K562 (cell line): Measurements from ENCODE around the gene GPER1. TPM values are rescaled to one million over a fixed set of nuclear protein-coding genes. Genes with fewer than 3 reads are reported as not detected.
A peak's percentile ranks its signal among the peaks of the same experiment; 100 is the strongest.

Experiments used
- ARID2 ChIP-seq: fragments of 450-650 bp; IDR thresholded peaks from 2 replicates; pipeline ENCODE4 v1.6.1; 2017; ENCODE audit warnings: antibody characterized with exemption, mild to moderate bottlenecking
- ATF6 ChIP-seq: sonication (generic); formaldehyde crosslinking; IDR thresholded peaks from 2 replicates; pipeline ENCODE4 v1.4.0; 2020; ENCODE audit warnings: mild to moderate bottlenecking, missing genetic modification reagents
- CBFB ChIP-seq: sonication (generic); formaldehyde crosslinking; IDR thresholded peaks from 2 replicates; pipeline ENCODE4 v1.4.0; 2020; ENCODE audit warnings: mild to moderate bottlenecking, missing genetic modification reagents
- CSDE1 ChIP-seq, 2 experiments: fragments of 450-650 bp; IDR thresholded peaks; 2 replicates each; pipeline ENCODE4 v1.6.1; 2016; ENCODE audit warnings: mild to moderate bottlenecking in 1 of 2
- DMBX1 ChIP-seq: fragments of 250-450 bp; sonication (Bioruptor Pico); IDR thresholded peaks from 2 replicates; pipeline ENCODE4 v1.8.0; 2022; ENCODE audit warnings: inconsistent platforms, mild to moderate bottlenecking, moderate library complexity, borderline replicate concordance
- E2F8 ChIP-seq: fragments of 450-650 bp; IDR thresholded peaks from 2 replicates; pipeline ENCODE4 v1.7.1; 2018; ENCODE audit warnings: mild to moderate bottlenecking, low read depth; ENCODE audit not compliant: partially characterized antibody
- FUS ChIP-seq: fragments of 200-400 bp; formaldehyde crosslinking; optimal IDR thresholded peaks from 2 replicates; pipeline ENCODE3; 2017; ENCODE audit warnings: low read depth, low read length
- HIVEP1 ChIP-seq: fragments of 250-450 bp; sonication (Bioruptor Pico); IDR thresholded peaks from 2 replicates; pipeline ENCODE4 v1.4.0; 2020; ENCODE audit warnings: mild to moderate bottlenecking
- HMG20B ChIP-seq: fragments of 250-450 bp; sonication (Bioruptor Pico); IDR thresholded peaks from 2 replicates; pipeline ENCODE4 v1.5.0; 2021; ENCODE audit warnings: mild to moderate bottlenecking
- MAX ChIP-seq: sonication (generic); formaldehyde crosslinking; IDR thresholded peaks from 2 replicates; pipeline ENCODE4 v1.9.0; 2022; ENCODE audit warnings: mild to moderate bottlenecking, missing genetic modification reagents
- MLLT1 ChIP-seq, 2 experiments: fragments of 450-650 bp; IDR thresholded peaks; 2 replicates each; pipeline ENCODE4 v1.6.1; 2016
- PHTF2 ChIP-seq: fragments of 250-450 bp; sonication (Bioruptor Pico); IDR thresholded peaks from 2 replicates; pipeline ENCODE4 v1.5.0; 2021; ENCODE audit warnings: mild to moderate bottlenecking
- PURB ChIP-seq: sonication (generic); formaldehyde crosslinking; IDR thresholded peaks from 2 replicates; pipeline ENCODE4 v1.9.0; 2021; ENCODE audit warnings: low read depth, mild to moderate bottlenecking, missing genetic modification reagents
- RBM25 ChIP-seq: fragments of 200-400 bp; formaldehyde crosslinking; IDR thresholded peaks from 2 replicates; pipeline ENCODE4 v1.6.1; 2018; ENCODE audit warnings: low read length, low read depth, moderate library complexity; ENCODE audit not compliant: severe bottlenecking
- SMARCA4 ChIP-seq: fragments of 450-650 bp; IDR thresholded peaks from 2 replicates; pipeline ENCODE4 v1.6.1; 2016
- SPI1 ChIP-seq: IDR thresholded peaks from 2 replicates; pipeline ENCODE4 v1.6.1; 2011; ENCODE audit warnings: low read depth, low read length, control low read depth, borderline replicate concordance
- TCFL5 ChIP-seq: fragments of 250-450 bp; sonication (Bioruptor Pico); conservative IDR thresholded peaks from 2 replicates; pipeline ENCODE4 v1.6.1; 2021; ENCODE audit warnings: mild to moderate bottlenecking, moderate library complexity, matching md5 sums
- ZNF24 ChIP-seq: fragments of 450-650 bp; IDR thresholded peaks from 2 replicates; pipeline ENCODE4 v1.6.1; 2016
- ZNF3 ChIP-seq: fragments of 250-450 bp; sonication (Bioruptor Pico); IDR thresholded peaks from 2 replicates; pipeline ENCODE4 v1.5.0; 2021; ENCODE audit warnings: mild to moderate bottlenecking, moderate library complexity
- ZNF445 ChIP-seq: fragments of 250-450 bp; sonication (Bioruptor Pico); IDR thresholded peaks from 2 replicates; pipeline ENCODE4 v1.4.0; 2020; ENCODE audit warnings: low read depth, mild to moderate bottlenecking, moderate library complexity
- ZNF583 ChIP-seq: fragments of 250-450 bp; sonication (Bioruptor Pico); IDR thresholded peaks from 2 replicates; pipeline ENCODE4 v1.4.0; 2020
- ZNF717 ChIP-seq: fragments of 250-450 bp; sonication (Bioruptor Pico); IDR thresholded peaks from 2 replicates; pipeline ENCODE4 v1.5.0; 2021
- polyA plus RNA-seq, 8 experiments: library from polyadenylated mRNA; depleted of rRNA in 4 of 8; stranded (reverse) in 5 of 8; unstranded in 3 of 8; fragments of >200 nt; fragmentation: Nextera tagmentation in 2 of 8; fragmentation: Illumina TruSeq in 1 of 8; extraction: Ambion mirVana in 2 of 8; extraction: Trizol in 1 of 8; gene quantifications; 2 replicates each; pipeline versions ENCODE4 v1.2.1 to v1.2.3, GENCODE V29; 2011 to 2014; ENCODE audit warnings: inconsistent platforms in 1 of 8, missing spikeins in 1 of 8
- total RNA-seq, 7 experiments: library from RNA; depleted of rRNA in 6 of 7; stranded (reverse); fragments of >200 nt in 6 of 7; fragmentation: Illumina TruSeq in 2 of 7; extraction: Trizol in 2 of 7; gene quantifications; 2 replicates each; pipeline versions ENCODE4 v1.2.1 to v1.2.3, GENCODE V29; 2011 to 2021; ENCODE audit warnings: low replicate concordance in 1 of 7

GPER1 gene
- total and polyA plus RNA-seq, 9 of the 15 experiments (the other 6 are each of a cell fraction or from before 2014, with no cell fraction given), result 0.04 to 0.09 (median 0.08) TPM; not detected in 6

GRCh38 chr7:1044189-1045068 lies 43.5 kb upstream of the GPER1 start, which contains the start of gene GPR146 (continued):
- TF ChIP-seq TCFL5 (CRISPR knock-in tag) (no peak), ARID2 (no peak), SPI1 (no peak), DMBX1 (0 out of 2 replicates have a peak, but pooled peaks have one; percentile 27), HMG20B (CRISPR knock-in tag) (no peak), MAX (CRISPR knock-in tag) (no peak), ZNF583 (no peak), ZNF24 (no peak), CSDE1 (IDR thresholded peaks at IDR 0.05) (no peak), RBM25 (no peak), SMARCA4 (peak; percentile 93; the same call in 1 of the 2 replicates), MLLT1 (IDR thresholded peaks at IDR 0.05) (no peak), CBFB (CRISPR knock-in tag) (no peak), E2F8 (no peak), ZNF445 (CRISPR knock-in tag) (no peak), ATF6 (no peak), ZNF717 (CRISPR knock-in tag) (no peak), HIVEP1 (CRISPR knock-in tag) (no peak), ZNF3 (no peak), FUS (no peak), PHTF2 (CRISPR knock-in tag) (no peak), PURB (CRISPR knock-in tag) (no peak)
